Measurements from ENCODE around the gene KCNC2. TPM values are rescaled to one million over a fixed set of nuclear protein-coding genes. Genes with fewer than 3 reads are reported as not detected.

KCNC2 gene
- total and polyA plus RNA-seq, 2 donors (not counting 3 experiments of a cell fraction or from before 2014, with no cell fraction given): not detected

GRCh38 chr12:75227132-75227531, 17.5 kb upstream of the KCNC2 start:
- Histone ChIP-seq H3K9ac (replicated peaks; ENCODE audit: extremely low read depth, insufficient read depth, low read length) (no peak overlapping the region), H2AFZ (ENCODE audit: low read depth, low read length) (no peak overlapping the region), H3K27ac (ENCODE audit: insufficient read depth, low read depth, low read length) (no peak overlapping the region), H3K9me1 (replicated peaks; ENCODE audit: control insufficient read depth, extremely low read depth, insufficient read depth, low read length) (no peaks in the 10 kb centered on the region), H3K27me3 (ENCODE audit: control insufficient read depth in 2 of 2, insufficient read depth in 2 of 2, low read length in 2 of 2) (no peaks in the 10 kb centered on the region), H3K4me1 (ENCODE audit: control insufficient read depth, extremely low read depth, insufficient read depth, low read length) (no peaks in the 10 kb centered on the region), H4K20me1 (replicated peaks; ENCODE audit: control insufficient read depth, extremely low read depth, insufficient read depth, low read length) (no peaks in the 10 kb centered on the region), H3K4me3 (replicated peaks in 1 of 3; ENCODE audit: insufficient read depth in 1 of 3, low read depth in 1 of 3, low read length in 3 of 3) (no peak overlapping the region), H3K79me2 (ENCODE audit: control insufficient read depth, insufficient read depth, low read length) (no peaks in the 10 kb centered on the region), H3K36me3 (ENCODE audit: control insufficient read depth in 2 of 2, extremely low read depth in 1 of 2, insufficient read depth in 2 of 2, low read length in 2 of 2) (no peaks in the 10 kb centered on the region), H3K4me2 (ENCODE audit: insufficient read depth, low read length) (no peak overlapping the region), H3K9me3 (replicated peaks; ENCODE audit: control insufficient read depth, insufficient read depth, low read length) (no peaks in the 10 kb centered on the region)
- ChIA-PET CTCF (interaction anchor here (0.8 kb wide), 1 partner anchor 18 kb away, joined by 3 read pairs; no protein-coding TSS in a partner anchor), POLR2A (no interaction called here)
- intact Hi-C loops (cut with micrococcal nuclease) (no loop called here), dilution Hi-C loops (cut with MboI; ENCODE audit: extremely low pct_ligation_motif_present, low sequenced_read_pairs) (no loop called here)
- FAIRE-seq (no peak), DNase-seq (ENCODE audit: low read depth, low spot score) (no peak)
- no peak for TF ChIP-seq POLR2AphosphoS5 (IDR thresholded peaks at IDR 0.05; ENCODE audit: insufficient read depth, low read depth, low read length)
- no peak for TF ChIP-seq MYC (IDR thresholded peaks at IDR 0.05; ENCODE audit: low read depth, low read length)
- no peak for TF ChIP-seq MAX (IDR thresholded peaks at IDR 0.05; ENCODE audit: insufficient read depth, insufficient read length)
- TF ChIP-seq JUN (IDR thresholded peaks at IDR 0.05; ENCODE audit: borderline replicate concordance, insufficient read depth, insufficient read length, low read depth): no peak
- TF ChIP-seq GATA2 (IDR thresholded peaks at IDR 0.05; ENCODE audit: insufficient read depth, insufficient read length, low read depth, low read length): no peak
- no peak for TF ChIP-seq FOS (IDR thresholded peaks at IDR 0.05; ENCODE audit: borderline replicate concordance, insufficient read depth, low read length)
- TF ChIP-seq EZH2 (IDR thresholded peaks at IDR 0.05; ENCODE audit: borderline replicate concordance, low read depth, low read length, severe bottlenecking): no peak
- TF ChIP-seq POLR2A (IDR thresholded peaks at IDR 0.05; ENCODE audit: low read depth, low read length): no peak
- no peak for TF ChIP-seq CTCF (IDR thresholded peaks at IDR 0.05; ENCODE audit: extremely low read depth in 1 of 2, insufficient read depth in 1 of 2, low read depth in 1 of 2, low read length in 2 of 2)
- no TSS peak for BruUV-seq (replicated peaks)

Data from endothelial cell of umbilical vein (primary cell).